ENCODE measurements around the gene CYSRT1.

The CYSRT1 gene

GRCh38 chr9:137227054-137227852 lies 2.3 kb downstream of the CYSRT1 start, which contains the start of gene RNF224:
RNF224 (plus strand) TSS chr9:137227502; CDS start chr9:137228336, 834 bp downstream.
- peak; percentile 36 for DNase-seq

GRCh38 chr9:137227853-137228505 lies 3.0 kb downstream of the CYSRT1 start:
- no peak for DNase-seq

GRCh38 chr9:137228506-137228967 lies 3.6 kb downstream of the CYSRT1 start:
- no peak for DNase-seq

GRCh38 chr9:137228968-137229896 lies 4.3 kb downstream of the CYSRT1 start:
- DNase-seq = no peak

- no peak for DNase-seq
Observed at GRCh38 chr9:137229903-137230704, 5.1 kb downstream of the CYSRT1 start.

GRCh38 chr9:137230705-137231371 lies 5.9 kb downstream of the CYSRT1 start, which contains the start of gene SLC34A3:
SLC34A3 (plus strand) TSS chr9:137230901; CDS start chr9:137231703, 802 bp downstream.
- DNase-seq = no peak

GRCh38 chr9:137231372-137232039 lies 6.5 kb downstream of the CYSRT1 start:
- DNase-seq = no peak

GRCh38 chr9:137232101-137232500 lies 7.1 kb downstream of the CYSRT1 start:
- no peak for DNase-seq

GRCh38 chr9:137232510-137232909 lies 7.5 kb downstream of the CYSRT1 start:
- DNase-seq = no peak

- no peak for DNase-seq
Observed at GRCh38 chr9:137233143-137233980, 8.4 kb downstream of the CYSRT1 start.

- DNase-seq = no peak
Observed at GRCh38 chr9:137234055-137234697, 9.2 kb downstream of the CYSRT1 start.

- no peak for DNase-seq
Observed at GRCh38 chr9:137234758-137235423, 9.9 kb downstream of the CYSRT1 start.

- no peak for DNase-seq
Observed at GRCh38 chr9:137235424-137236237, 10.7 kb downstream of the CYSRT1 start.

- DNase-seq = peak; percentile 30
Observed at GRCh38 chr9:137236238-137236935, 11.4 kb downstream of the CYSRT1 start.

- no peak for DNase-seq
Observed at GRCh38 chr9:137236936-137237421, 12.0 kb downstream of the CYSRT1 start.

GRCh38 chr9:137237759-137238726 lies 13.1 kb downstream of the CYSRT1 start:
- no peak for DNase-seq
